Stimulated activated CD4-positive, alpha-beta T cell treated with anti-CD3 and anti-CD28 coated beads, TNF-alpha, amount 100 ng/mL, for 4 hours (primary cell): ENCODE measurements around the gene CCDC82.

Experiments used
- DNase-seq, 3 experiments: peaks; one replicate each; pipeline ENCODE4 v3.0.0-alpha.2; 2020; ENCODE audit warnings: low read depth in 3 of 3

CCDC82 gene

DNA sequence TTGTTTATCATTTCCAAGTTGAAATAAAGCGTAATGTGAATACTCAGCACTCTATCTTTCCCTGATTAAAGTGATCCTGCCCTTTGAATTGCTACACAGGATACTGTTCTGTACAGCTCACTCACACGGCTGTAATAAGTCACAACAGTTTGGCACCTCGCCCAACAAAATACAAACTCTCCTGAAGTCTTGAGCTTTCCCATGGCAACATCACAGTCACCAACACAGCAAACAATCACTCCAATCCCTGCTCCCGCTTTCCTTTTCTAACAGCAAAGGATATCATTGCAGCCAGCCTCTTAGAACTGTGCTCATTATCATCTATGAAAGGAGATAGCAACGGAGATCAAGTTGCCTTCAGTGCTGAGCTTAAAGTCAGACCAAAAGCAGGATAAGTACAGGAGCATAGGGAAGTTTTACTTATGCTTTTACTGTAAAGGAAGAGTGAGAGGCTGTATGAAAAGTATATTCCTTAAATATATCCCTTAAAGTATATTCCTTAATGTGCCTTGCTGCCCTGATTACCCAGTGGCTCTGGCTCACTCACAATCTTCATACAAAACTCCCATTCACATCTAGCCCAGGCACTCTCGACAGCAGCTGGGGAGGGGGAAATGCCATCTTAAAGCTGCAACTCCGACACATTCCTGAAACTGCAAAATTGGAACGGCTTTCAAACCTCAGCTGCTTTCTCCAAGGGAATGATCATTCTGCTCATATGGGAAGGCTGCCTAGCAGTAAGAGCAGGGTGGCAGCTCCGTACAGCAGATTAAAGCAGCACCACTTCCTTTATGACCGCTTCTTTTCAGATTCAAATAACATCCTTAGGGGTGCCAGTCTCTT is 82.6 kb downstream of the CCDC82 start:
- DNase-seq, result no peak

DNA sequence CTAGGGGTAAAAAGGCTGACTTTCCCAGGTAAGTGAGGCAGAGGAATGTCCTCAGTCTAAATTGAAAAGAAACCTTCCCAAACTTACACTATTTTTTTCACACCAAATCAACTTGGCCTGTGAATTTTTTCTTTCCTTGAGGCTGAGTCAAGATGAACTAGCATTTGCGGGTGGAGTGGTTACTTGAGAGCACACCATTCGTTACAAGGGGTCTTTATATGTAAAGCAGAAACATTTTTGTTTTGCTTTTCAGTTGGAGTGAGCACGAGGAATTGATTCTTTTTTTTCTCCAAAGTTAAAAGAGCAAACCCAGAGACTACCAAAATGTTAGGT is 83.1 kb downstream of the CCDC82 start:
- DNase-seq, result no peak

DNA sequence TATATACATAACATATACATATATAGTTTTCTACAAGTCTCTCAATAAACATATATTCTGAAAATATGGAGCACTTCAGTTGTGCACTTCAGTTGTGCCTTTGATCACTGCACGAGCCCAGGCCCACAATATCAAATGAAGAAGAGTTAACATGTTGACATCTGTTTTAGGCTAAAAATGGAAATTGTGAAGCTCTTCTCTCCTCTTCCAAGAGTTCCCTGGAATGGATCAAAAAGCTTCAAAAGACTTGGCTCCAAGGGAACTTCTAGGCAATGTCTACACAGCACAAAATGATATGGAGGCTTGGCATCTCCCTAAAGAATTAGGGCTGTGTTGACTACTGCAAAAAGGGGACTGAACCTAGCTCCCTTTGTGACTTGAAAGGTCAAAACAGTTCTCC is 83.6 kb downstream of the CCDC82 start:
- no peak for DNase-seq

DNA sequence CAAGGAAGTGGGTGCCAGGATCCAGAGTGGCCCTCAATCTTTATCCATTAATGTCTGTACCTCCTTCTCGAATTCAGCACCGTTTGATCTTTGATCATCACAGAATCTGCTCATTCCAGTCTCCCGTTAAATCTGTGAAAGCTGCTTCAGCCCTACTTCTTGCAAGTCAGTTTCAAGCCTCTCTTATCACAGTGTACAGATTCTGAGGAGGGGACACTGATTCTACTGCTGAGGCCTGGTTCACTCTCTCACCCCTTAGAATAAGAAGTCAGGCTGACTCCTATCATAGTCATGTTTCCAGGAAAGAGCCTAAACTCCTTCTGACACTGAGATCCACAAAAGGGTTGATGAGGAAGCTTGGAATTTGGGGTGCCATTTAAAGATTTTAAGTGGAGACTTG is 85.7 kb downstream of the CCDC82 start:
- no peak for DNase-seq

DNA sequence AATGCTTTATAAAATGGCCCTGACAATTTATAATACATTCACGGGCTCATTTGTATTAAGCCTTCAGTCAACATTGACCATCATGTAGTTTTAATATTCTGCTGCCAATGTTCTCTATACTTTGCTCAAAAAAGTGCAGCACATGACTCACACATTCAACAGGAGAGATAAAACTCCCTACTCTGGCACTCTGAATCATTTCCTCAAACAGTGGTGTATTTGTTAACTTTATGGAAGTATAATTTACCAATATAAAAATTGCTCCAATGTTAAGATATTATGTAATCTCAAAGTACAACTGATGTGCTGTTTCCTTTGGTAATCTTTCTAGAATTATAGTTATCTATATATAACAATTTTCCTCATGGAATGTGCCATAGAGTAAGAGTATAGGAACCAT is 86.6 kb downstream of the CCDC82 start:
- DNase-seq, result no peak
